Stomach (tissue), 4 donors: Measurements from ENCODE around the gene SNTN.

Source experiments
- CTCF ChIP-seq, 7 experiments: fragments of 450-650 bp in 4 of 7; fragments of 200-600 bp in 3 of 7; sonication (generic) in 3 of 7; IDR thresholded peaks; one replicate each; pipeline ENCODE4 v1.5.1; 2016 to 2019; ENCODE audit warnings: antibody characterized with exemption in 7 of 7, control low read depth in 2 of 7, mild to moderate bottlenecking in 1 of 7
- EP300 ChIP-seq: sonication (generic); formaldehyde crosslinking; IDR thresholded peaks from one replicate; pipeline ENCODE4 v1.6.1; 2017; ENCODE audit warnings: antibody characterized with exemption
- POLR2A ChIP-seq, 4 donors: fragments of 450-650 bp; IDR thresholded peaks; one replicate each; pipeline ENCODE4 v1.6.1; 2016; ENCODE audit warnings: antibody characterized with exemption in 4 of 4, control low read depth in 2 of 4, mild to moderate bottlenecking in 1 of 4, moderate library complexity in 1 of 4
- POLR2AphosphoS5 ChIP-seq, 3 donors: sonication (generic); formaldehyde crosslinking; IDR thresholded peaks; one replicate each; pipeline ENCODE4 v1.6.1; 2016; ENCODE audit warnings: antibody characterized with exemption in 3 of 3

DNA sequence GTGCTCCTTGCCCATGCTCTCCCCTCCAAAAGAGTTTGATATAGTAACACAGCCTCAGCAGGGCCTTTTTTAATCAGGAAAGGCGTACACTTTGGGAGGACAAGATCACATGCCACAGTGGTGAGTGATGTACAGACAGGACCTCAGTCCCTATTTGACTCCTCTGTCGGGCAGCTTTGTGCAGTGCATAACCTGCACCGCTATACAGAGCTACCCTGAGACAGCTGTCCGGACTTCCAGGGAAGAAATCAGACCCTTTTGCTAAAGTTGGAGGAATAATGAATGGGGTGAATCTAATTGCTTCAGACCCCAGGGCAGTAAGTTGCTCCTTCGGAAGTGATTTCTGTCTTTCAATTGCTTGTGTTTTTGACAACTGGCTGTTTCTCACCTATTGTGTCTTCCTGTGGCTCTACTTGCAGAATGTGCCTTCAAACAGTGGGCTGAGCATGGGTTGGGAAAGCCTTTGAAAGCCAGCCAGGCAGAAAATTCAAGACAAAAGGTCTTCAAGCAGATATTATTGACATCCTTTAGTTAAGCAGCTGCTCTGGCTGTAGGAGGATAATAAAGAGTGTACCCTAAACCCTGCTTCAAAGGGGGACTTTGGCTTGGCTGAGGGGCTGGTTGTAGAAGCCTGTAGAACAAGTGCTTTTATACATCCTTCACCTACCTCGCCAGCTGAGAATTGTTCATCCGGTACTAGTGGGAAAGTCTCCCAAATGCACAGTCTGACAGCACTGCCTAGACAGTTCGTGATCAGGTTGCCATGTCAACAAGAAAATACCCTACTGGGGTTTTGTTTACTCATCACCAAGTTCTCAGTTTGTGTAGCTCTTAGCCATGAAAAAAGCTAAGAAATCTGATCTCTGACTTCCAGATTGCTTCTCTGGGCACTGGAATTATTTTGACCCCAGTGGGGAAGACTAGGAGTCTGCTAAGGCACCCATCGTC, 35.1 kb downstream of the SNTN start:
- no peak for TF ChIP-seq POLR2A (IDR thresholded peaks at IDR 0.05)
- no peak for TF ChIP-seq CTCF (IDR thresholded peaks at IDR 0.05)
- TF ChIP-seq POLR2AphosphoS5 (IDR thresholded peaks at IDR 0.05): no peak
- TF ChIP-seq EP300: no peak
